ENCODE data around the gene CELF4. TPM values are rescaled to one million over a fixed set of nuclear protein-coding genes. Genes with fewer than 3 reads are reported as not detected.

CELF4 gene
- total RNA-seq, 3 donors from 2014 or later: 1.0 TPM; not detected in 2

DNA sequence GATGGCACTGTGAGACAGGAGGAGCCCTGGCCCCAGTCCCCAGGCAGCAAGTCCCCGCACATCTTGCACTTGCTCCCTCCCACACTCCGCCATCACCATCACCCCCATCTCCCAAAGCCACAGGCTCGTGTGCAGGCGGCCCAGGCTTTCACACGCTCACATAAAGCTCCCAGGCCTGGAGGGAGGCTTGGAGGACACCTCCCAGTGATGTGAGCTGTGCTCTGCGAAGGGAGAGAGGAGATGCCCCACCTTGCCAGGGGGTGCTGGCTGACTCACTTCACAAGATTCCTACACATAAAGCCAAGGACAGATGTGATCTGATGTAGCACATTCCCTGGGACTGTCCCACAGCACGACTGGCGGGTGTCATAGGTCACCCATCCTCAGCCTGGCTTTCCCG, 28.9 kb downstream of the CELF4 start:
- DNase-seq (ENCODE audit: low spot score in 2 of 2): no peak
- TF ChIP-seq POLR2AphosphoS5 (IDR thresholded peaks at IDR 0.05): no peak
- TF ChIP-seq POLR2A (IDR thresholded peaks at IDR 0.05): no peak
- TF ChIP-seq, protein P1, sequence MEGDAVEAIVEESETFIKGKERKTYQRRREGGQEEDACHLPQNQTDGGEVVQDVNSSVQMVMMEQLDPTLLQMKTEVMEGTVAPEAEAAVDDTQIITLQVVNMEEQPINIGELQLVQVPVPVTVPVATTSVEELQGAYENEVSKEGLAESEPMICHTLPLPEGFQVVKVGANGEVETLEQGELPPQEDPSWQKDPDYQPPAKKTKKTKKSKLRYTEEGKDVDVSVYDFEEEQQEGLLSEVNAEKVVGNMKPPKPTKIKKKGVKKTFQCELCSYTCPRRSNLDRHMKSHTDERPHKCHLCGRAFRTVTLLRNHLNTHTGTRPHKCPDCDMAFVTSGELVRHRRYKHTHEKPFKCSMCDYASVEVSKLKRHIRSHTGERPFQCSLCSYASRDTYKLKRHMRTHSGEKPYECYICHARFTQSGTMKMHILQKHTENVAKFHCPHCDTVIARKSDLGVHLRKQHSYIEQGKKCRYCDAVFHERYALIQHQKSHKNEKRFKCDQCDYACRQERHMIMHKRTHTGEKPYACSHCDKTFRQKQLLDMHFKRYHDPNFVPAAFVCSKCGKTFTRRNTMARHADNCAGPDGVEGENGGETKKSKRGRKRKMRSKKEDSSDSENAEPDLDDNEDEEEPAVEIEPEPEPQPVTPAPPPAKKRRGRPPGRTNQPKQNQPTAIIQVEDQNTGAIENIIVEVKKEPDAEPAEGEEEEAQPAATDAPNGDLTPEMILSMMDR (IDR thresholded peaks at IDR 0.05): no peak
- H3K9me3 ChIP-seq: no peaks in the 10 kb centered on the region
- H3K27me3 ChIP-seq: peaks cover 0 to 26% of the 10 kb centered on the region in 2 donors
- no peaks in the 10 kb centered on the region for H3K36me3 ChIP-seq
- H3K4me3 ChIP-seq: no peak overlapping the region
- intact Hi-C loops (cut with DNase I; ENCODE audit: low total_unique reads): loop anchor here (10.0 kb wide), 1 partner anchor 72 kb away; no protein-coding TSS in a partner anchor
- H3K4me1 ChIP-seq: no peaks in the 10 kb centered on the region
- no peak overlapping the region for H3K27ac ChIP-seq

DNA sequence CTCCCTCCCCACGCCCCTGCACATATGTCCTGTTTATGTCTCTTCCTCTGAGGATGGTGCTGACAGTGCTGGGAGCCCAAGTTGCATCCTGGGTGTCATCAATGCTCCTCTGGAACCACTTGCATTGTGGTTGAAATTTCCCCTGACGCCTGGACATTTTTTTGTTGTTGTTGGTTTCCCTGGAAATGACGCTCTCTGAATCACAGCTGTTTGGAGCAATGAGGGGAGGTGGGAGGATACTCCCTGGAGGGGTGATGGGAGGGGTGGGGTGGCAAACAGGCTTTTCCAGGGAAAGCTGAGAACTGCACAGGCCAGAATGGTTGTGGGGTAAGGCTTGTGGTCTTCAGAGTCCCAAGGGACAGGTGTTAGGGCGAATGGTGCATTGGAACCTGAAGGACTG, 29.6 kb downstream of the CELF4 start:
- Histone ChIP-seq H3K4me3 (no peak overlapping the region), H3K9me3 (no peaks in the 10 kb centered on the region), H3K36me3 (no peaks in the 10 kb centered on the region), H3K4me1 (no peaks in the 10 kb centered on the region), H3K27me3 (peaks cover 0 to 20% of the 10 kb centered on the region in 2 donors), H3K27ac (no peak overlapping the region)
- no peak for DNase-seq (ENCODE audit: low spot score in 2 of 2)
- intact Hi-C loops (cut with DNase I; ENCODE audit: low total_unique reads): loop anchor here (10.0 kb wide), 1 partner anchor 71 kb away; no protein-coding TSS in a partner anchor
- TF ChIP-seq, protein P1 (IDR thresholded peaks at IDR 0.05): no peak
- no peak for TF ChIP-seq POLR2AphosphoS5 (IDR thresholded peaks at IDR 0.05)
- TF ChIP-seq POLR2A (IDR thresholded peaks at IDR 0.05): no peak

DNA sequence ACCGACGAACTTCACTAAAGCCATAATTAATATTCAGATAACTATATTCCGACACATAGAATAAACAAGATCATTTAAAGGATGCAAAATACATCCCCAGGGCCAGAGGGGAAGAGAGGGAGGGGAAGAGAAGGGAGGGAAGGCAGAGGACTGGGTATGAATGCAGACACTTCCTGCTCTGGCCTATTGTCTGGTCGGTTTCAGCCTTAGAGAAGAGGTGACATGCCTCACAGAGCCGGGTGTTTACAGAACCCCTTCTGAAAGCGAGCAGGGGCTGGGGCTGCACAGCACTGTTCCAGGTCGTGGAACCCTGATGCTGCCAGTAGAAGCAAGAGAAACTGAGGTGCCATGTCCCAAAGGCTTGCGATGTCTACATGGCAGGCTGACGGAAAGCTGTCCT, 31.0 kb downstream of the CELF4 start:
- Histone ChIP-seq H3K27ac (no peak overlapping the region), H3K4me1 (no peaks in the 10 kb centered on the region), H3K4me3 (no peak overlapping the region), H3K9me3 (no peaks in the 10 kb centered on the region), H3K36me3 (no peaks in the 10 kb centered on the region), H3K27me3 (peaks cover 0 to 20% of the 10 kb centered on the region in 2 donors)
- intact Hi-C loops (cut with DNase I; ENCODE audit: low total_unique reads): loop anchor here (5.0 to 10.0 kb wide), 2 partner anchors 70 to 697 kb away; no protein-coding TSS in a partner anchor
- no peak for DNase-seq (ENCODE audit: low spot score in 2 of 2)
- TF ChIP-seq POLR2A (IDR thresholded peaks at IDR 0.05): no peak
- TF ChIP-seq, protein P1 (IDR thresholded peaks at IDR 0.05): no peak

DNA sequence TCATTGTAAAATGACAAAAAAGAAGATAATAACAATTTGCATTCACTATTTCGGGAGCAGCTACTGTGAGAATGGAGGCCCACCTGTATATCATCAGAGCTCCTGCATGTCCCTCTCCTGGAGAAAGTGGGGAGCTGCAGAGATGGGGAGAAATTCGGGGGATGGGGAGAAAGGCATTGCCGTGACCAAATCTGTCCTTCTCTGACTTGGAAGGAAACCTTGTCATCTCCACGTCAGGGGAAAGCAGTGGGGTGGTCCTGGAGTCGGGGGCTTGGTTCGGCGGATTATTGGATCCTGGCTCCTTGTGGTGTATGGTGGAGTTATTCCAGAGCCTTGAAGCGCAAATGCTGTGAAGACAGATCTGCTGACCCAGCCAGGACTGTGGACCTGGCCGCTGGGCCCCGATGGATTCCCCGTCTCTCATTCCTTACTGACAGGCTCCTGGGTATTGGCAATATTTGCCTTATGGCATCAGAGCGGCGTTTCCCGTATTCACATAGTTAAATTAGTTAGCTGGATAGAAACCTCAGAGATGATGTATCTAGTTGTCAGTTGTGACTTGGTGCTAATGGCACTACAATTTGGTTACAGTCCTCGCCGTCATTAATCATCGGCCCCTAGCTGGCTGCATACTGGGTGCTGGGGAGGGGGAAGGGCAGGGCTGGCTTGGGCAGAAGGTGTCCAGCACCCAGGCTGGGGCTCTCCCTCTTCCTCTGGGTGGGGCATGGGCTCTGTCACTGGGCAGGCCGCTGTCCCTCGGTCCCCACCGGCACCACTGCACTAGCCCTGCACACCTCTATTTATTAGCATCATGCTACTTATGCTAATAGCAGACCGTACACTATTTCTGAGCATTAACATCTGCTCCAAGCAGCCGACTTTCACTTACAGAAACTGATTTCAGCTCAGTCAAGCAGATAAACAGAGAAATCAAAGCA, 31.7 kb downstream of the CELF4 start:
- no peak overlapping the region for H3K27ac ChIP-seq
- intact Hi-C loops (cut with DNase I; ENCODE audit: low total_unique reads): loop anchor here (5.0 to 10.0 kb wide), 2 partner anchors 69 to 697 kb away; no protein-coding TSS in a partner anchor
- TF ChIP-seq POLR2A (IDR thresholded peaks at IDR 0.05): no peak
- TF ChIP-seq, protein P1 (IDR thresholded peaks at IDR 0.05): no peak
- no peaks in the 10 kb centered on the region for H3K4me1 ChIP-seq
- H3K27me3 ChIP-seq: peaks cover 0 to 18% of the 10 kb centered on the region in 2 donors
- DNase-seq (ENCODE audit: low spot score in 2 of 2): no peak
- H3K9me3 ChIP-seq: no peaks in the 10 kb centered on the region
- no peaks in the 10 kb centered on the region for H3K36me3 ChIP-seq
- no peak overlapping the region for H3K4me3 ChIP-seq

DNA sequence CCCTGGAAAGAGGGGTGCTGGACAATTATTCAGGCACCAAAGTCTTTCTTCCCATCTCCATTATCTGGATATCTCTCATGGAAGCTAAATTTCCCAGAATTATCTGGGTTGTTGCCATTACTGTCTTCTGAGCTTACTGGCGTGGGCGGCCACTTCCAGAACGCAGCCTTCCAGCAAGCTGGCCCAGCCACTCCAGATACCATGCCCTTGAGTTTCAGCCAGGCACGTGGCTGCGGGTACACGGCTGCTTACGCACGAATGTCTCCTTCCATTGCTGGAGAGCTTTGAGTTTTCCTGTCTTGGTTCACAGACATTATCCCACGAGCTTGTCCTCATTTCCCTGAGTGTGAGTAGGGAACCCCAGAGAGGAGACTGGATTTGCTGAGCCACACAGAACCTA, 32.7 kb downstream of the CELF4 start:
- intact Hi-C loops (cut with DNase I; ENCODE audit: low total_unique reads): loop anchor here (5.0 to 10.0 kb wide), 2 partner anchors 68 to 696 kb away; no protein-coding TSS in a partner anchor
- H3K36me3 ChIP-seq: no peaks in the 10 kb centered on the region
- peaks cover 0 to 11% of the 10 kb centered on the region in 2 donors for H3K27me3 ChIP-seq
- H3K27ac ChIP-seq: no peak overlapping the region
- H3K4me1 ChIP-seq: no peaks in the 10 kb centered on the region
- no peak overlapping the region for H3K4me3 ChIP-seq
- TF ChIP-seq POLR2A (IDR thresholded peaks at IDR 0.05): no peak
- TF ChIP-seq POLR2AphosphoS5 (IDR thresholded peaks at IDR 0.05): no peak
- TF ChIP-seq, protein P1 (IDR thresholded peaks at IDR 0.05): no peak
- no peaks in the 10 kb centered on the region for H3K9me3 ChIP-seq
- no peak for DNase-seq (ENCODE audit: low spot score in 2 of 2)

Measured in breast epithelium (tissue), 4 donors.